ENCODE data around the gene BAD. TPM values are rescaled to one million over a fixed set of nuclear protein-coding genes. Genes with fewer than 3 reads are reported as not detected.

Gene BAD
- polyA plus RNA-seq, 1 donor (not counting 4 experiments of a cell fraction or from before 2014, with no cell fraction given) = 58.3 TPM

GRCh38 chr11:64229744-64230170 lies 54.7 kb downstream of the BAD start:
- dilution Hi-C loops (cut with MboI; ENCODE audit: extremely low pct_ligation_motif_present, low sequenced_read_pairs) = no loop called here
- Histone ChIP-seq H3K9me3 (ENCODE audit: control insufficient read depth, low read depth, low read length) (no peaks in the 10 kb centered on the region), H3K27ac (ENCODE audit: control insufficient read depth, insufficient read depth, low read length) (no peak overlapping the region), H3K4me3 (ENCODE audit: control insufficient read depth in 2 of 3, extremely low read depth in 1 of 3, insufficient read depth in 2 of 3, low read depth in 1 of 3, low read length in 3 of 3) (peak overlapping the region; percentile 48 to 81 (median 66)), H3K9ac (ENCODE audit: control insufficient read depth, extremely low read depth, insufficient read depth, low read length) (peak overlapping the region; percentile 88), H4K20me1 (ENCODE audit: control insufficient read depth, extremely low read depth, insufficient read depth, low read length) (no peaks in the 10 kb centered on the region), H2AFZ (ENCODE audit: control insufficient read depth, low read length) (no peak overlapping the region), H3K79me2 (ENCODE audit: control insufficient read depth, insufficient read depth, low read length) (peaks cover 18% of the 10 kb centered on the region), H3K4me2 (ENCODE audit: control insufficient read depth, extremely low read depth, insufficient read depth, low read depth, low read length) (peak overlapping the region; percentile 78), H3K4me1 (ENCODE audit: control insufficient read depth, extremely low read depth, insufficient read depth, low read length) (peaks cover 48% of the 10 kb centered on the region), H3K36me3 (ENCODE audit: control insufficient read depth in 2 of 2, extremely low read depth in 1 of 2, insufficient read depth in 2 of 2, low read length in 2 of 2) (peaks cover 3% of the 10 kb centered on the region in 2 experiments), H3K27me3 (ENCODE audit: control insufficient read depth, extremely low read depth, insufficient read depth, low read length) (no peaks in the 10 kb centered on the region), H3K9me1 (ENCODE audit: control insufficient read depth, extremely low read depth, insufficient read depth, low read length) (peaks cover 2% of the 10 kb centered on the region)
- TF ChIP-seq EZH2 (IDR thresholded peaks at IDR 0.05; ENCODE audit: low read length) (no peak), CTCF (optimal IDR thresholded peaks at IDR 0.05 in 1 of 3, IDR thresholded peaks at IDR 0.05 in 1 of 3, conservative IDR thresholded peaks at IDR 0.05 in 1 of 3; ENCODE audit: extremely low read depth in 1 of 3, insufficient read depth in 2 of 3, low read length in 3 of 3) (no peak)
- FAIRE-seq (no peak), DNase-seq (ENCODE audit: low read depth, low spot score) (no peak)

- Histone ChIP-seq H3K4me3 (ENCODE audit: control insufficient read depth in 2 of 3, extremely low read depth in 1 of 3, insufficient read depth in 2 of 3, low read depth in 1 of 3, low read length in 3 of 3) (no peak overlapping the region), H3K79me2 (ENCODE audit: control insufficient read depth, insufficient read depth, low read length) (peaks cover 18% of the 10 kb centered on the region), H4K20me1 (ENCODE audit: control insufficient read depth, extremely low read depth, insufficient read depth, low read length) (no peaks in the 10 kb centered on the region), H2AFZ (ENCODE audit: control insufficient read depth, low read length) (no peak overlapping the region), H3K9me3 (ENCODE audit: control insufficient read depth, low read depth, low read length) (no peaks in the 10 kb centered on the region), H3K27ac (ENCODE audit: control insufficient read depth, insufficient read depth, low read length) (no peak overlapping the region), H3K36me3 (ENCODE audit: control insufficient read depth in 2 of 2, extremely low read depth in 1 of 2, insufficient read depth in 2 of 2, low read length in 2 of 2) (peaks cover 3% of the 10 kb centered on the region in 2 experiments), H3K9me1 (ENCODE audit: control insufficient read depth, extremely low read depth, insufficient read depth, low read length) (peaks cover 2% of the 10 kb centered on the region), H3K9ac (ENCODE audit: control insufficient read depth, extremely low read depth, insufficient read depth, low read length) (no peak overlapping the region), H3K4me2 (ENCODE audit: control insufficient read depth, extremely low read depth, insufficient read depth, low read depth, low read length) (no peak overlapping the region), H3K27me3 (ENCODE audit: control insufficient read depth, extremely low read depth, insufficient read depth, low read length) (no peaks in the 10 kb centered on the region), H3K4me1 (ENCODE audit: control insufficient read depth, extremely low read depth, insufficient read depth, low read length) (peaks cover 50% of the 10 kb centered on the region)
- dilution Hi-C loops (cut with MboI; ENCODE audit: extremely low pct_ligation_motif_present, low sequenced_read_pairs) = no loop called here
- FAIRE-seq = no peak
- TF ChIP-seq CTCF (optimal IDR thresholded peaks at IDR 0.05 in 1 of 3, IDR thresholded peaks at IDR 0.05 in 1 of 3, conservative IDR thresholded peaks at IDR 0.05 in 1 of 3; ENCODE audit: extremely low read depth in 1 of 3, insufficient read depth in 2 of 3, low read length in 3 of 3) (no peak), EZH2 (IDR thresholded peaks at IDR 0.05; ENCODE audit: low read length) (no peak)
- DNase-seq (ENCODE audit: low read depth, low spot score) = no peak
Measured at GRCh38 chr11:64229090-64229743, 55.2 kb downstream of the BAD start.

All from keratinocyte (primary cell).